ENCODE results near the gene C6orf136. TPM values are rescaled to one million over a fixed set of nuclear protein-coding genes. Genes with fewer than 3 reads are reported as not detected.

Gene C6orf136
- total and polyA plus RNA-seq, 9 of the 15 experiments (the other 6 are each of a cell fraction or from before 2014, with no cell fraction given): 14.1 to 63.1 (median 18.4) TPM

- TF ChIP-seq TBP (optimal IDR thresholded peaks at IDR 0.05; ENCODE audit: low read depth, low read length): peak; percentile 57
- TF ChIP-seq MED1 (CRISPR knock-in tag; IDR thresholded peaks at IDR 0.05; ENCODE audit: borderline replicate concordance): no peak
- TF ChIP-seq ARHGAP35 (IDR thresholded peaks at IDR 0.05; ENCODE audit: partially characterized antibody): no peak
- peak; percentile 81 for TF ChIP-seq POLR2A (conservative IDR thresholded peaks at IDR 0.05)
- TF ChIP-seq FIP1L1 (IDR thresholded peaks at IDR 0.05; ENCODE audit: low read depth, low read length, poor library complexity, severe bottlenecking): peak; percentile 33
- no peak for TF ChIP-seq GTF2F1 (IDR thresholded peaks at IDR 0.05; ENCODE audit: low read depth, low read length)
- TF ChIP-seq ZFX (CRISPR knock-in tag; IDR thresholded peaks at IDR 0.05): peak; percentile 91
- no peak for TF ChIP-seq ZNF589 (CRISPR knock-in tag; IDR thresholded peaks at IDR 0.05; ENCODE audit: low read depth)
- peak in 1 of 2 experiments; percentile 17 for TF ChIP-seq E2F6 (IDR thresholded peaks at IDR 0.05; ENCODE audit: borderline replicate concordance in 1 of 2, extremely low read depth in 1 of 2, insufficient read depth in 1 of 2, insufficient read length in 1 of 2, low read depth in 1 of 2, low read length in 1 of 2, poor library complexity in 1 of 2, severe bottlenecking in 1 of 2)
- TF ChIP-seq ZFP1 (CRISPR knock-in tag; IDR thresholded peaks at IDR 0.05): no peak; the same call in 1 of the 2 replicates
- TF ChIP-seq PRDM10 (IDR thresholded peaks at IDR 0.05; ENCODE audit: partially characterized antibody): peak; percentile 31
- TF ChIP-seq TAF1 (IDR thresholded peaks at IDR 0.05; ENCODE audit: control insufficient read depth, extremely low read depth, insufficient read depth, low read length, severe bottlenecking): peak; percentile 60
- no peak for TF ChIP-seq RBM15 (IDR thresholded peaks at IDR 0.05; ENCODE audit: insufficient read depth, low read length)
- peak; percentile 78; the same call in 1 of the 2 replicates for TF ChIP-seq THRB (CRISPR knock-in tag; conservative IDR thresholded peaks at IDR 0.05)
- TF ChIP-seq FOXM1 (IDR thresholded peaks at IDR 0.05; ENCODE audit: low read depth): peak; percentile 53; the same call in 1 of the 2 replicates
- TF ChIP-seq FOXM1 (CRISPR knock-in tag; IDR thresholded peaks at IDR 0.05; ENCODE audit: low read depth): no peak
- peak in 1 of 3 experiments; percentile 44 for TF ChIP-seq YY1 (IDR thresholded peaks at IDR 0.05; ENCODE audit: borderline replicate concordance in 1 of 3, control insufficient read depth in 1 of 3, extremely low read depth in 1 of 3, insufficient read depth in 3 of 3, insufficient read length in 1 of 3, insufficient replicate concordance in 2 of 3, low read depth in 1 of 3, low read length in 2 of 3)
- 0 out of 2 replicates have a peak, but pooled peaks have one; percentile 43 for TF ChIP-seq CBFB (CRISPR knock-in tag; IDR thresholded peaks at IDR 0.05)
- TF ChIP-seq SRSF1 (IDR thresholded peaks at IDR 0.05; ENCODE audit: low read depth, low read length): no peak
- no peak for TF ChIP-seq MBD2 (IDR thresholded peaks at IDR 0.05; ENCODE audit: borderline replicate concordance, low read depth)
- TF ChIP-seq TRIM24 (IDR thresholded peaks at IDR 0.05): peak in 1 of 2 experiments; percentile 42; a peak in 2 of 4 replicates
Measured at GRCh38 chr6:30672445-30673253, 25.7 kb downstream of the C6orf136 start, which contains the start of gene DHX16 (continued).

Measured in K562 (cell line).